HEK293 (cell line): ENCODE data around the gene NUP153.

Source experiments
- CTCF ChIA-PET: fragments of 350-600 bp; formaldehyde crosslinking; extraction: SDS; loops from one replicate; lab custom pipeline; 2021; ENCODE audit warnings: antibody characterized with exemption; lab: Yijun Ruan, JAX
- POLR2A ChIA-PET: fragments of 300-600 bp; formaldehyde crosslinking; extraction: SDS; loops from one replicate; lab custom pipeline; 2020; ENCODE audit warnings: antibody characterized with exemption, inconsistent platforms; lab: Yijun Ruan, JAX
- H3K27ac ChIP-seq: fragments of 200-500 bp; sonication (Bioruptor generic); 2 replicates; pipeline ENCODE4 v1.5.1; 2014; ENCODE audit warnings: low read depth, low read length, control low read depth, inconsistent platforms; ENCODE audit errors: extremely low read depth
- H3K36me3 ChIP-seq, 2 experiments: fragments of 200-500 bp in 1 of 2; sonication (Bioruptor generic) in 1 of 2; 1 replicate in 1 of 2; 2 replicates in 1 of 2; pipeline ENCODE4 v1.5.1; 2014 to 2017; ENCODE audit warnings: inconsistent platforms in 2 of 2, low read length in 2 of 2; ENCODE audit not compliant: control insufficient read depth in 2 of 2, insufficient read depth in 1 of 2
- H3K4me1 ChIP-seq: fragments of 200-500 bp; sonication (Bioruptor generic); 2 replicates; pipeline ENCODE4 v1.5.1; 2014; ENCODE audit warnings: mild to moderate bottlenecking, low read length, inconsistent platforms; ENCODE audit not compliant: control insufficient read depth, insufficient read depth
- H3K4me3 ChIP-seq: 2 replicates; pipeline ENCODE4 v1.5.1; 2011; ENCODE audit warnings: low read depth, mild to moderate bottlenecking, control low read depth, low read length, moderate library complexity
- H3K9me3 ChIP-seq: fragments of 200-500 bp; sonication (Bioruptor generic); 2 replicates; pipeline ENCODE4 v1.5.1; 2014; ENCODE audit warnings: low read depth, low read length, inconsistent platforms; ENCODE audit not compliant: control insufficient read depth, insufficient read depth
- HOXC10 ChIP-seq: sonication (generic); formaldehyde crosslinking; IDR thresholded peaks from 2 replicates; pipeline ENCODE4 v1.8.1; 2023; ENCODE audit warnings: mild to moderate bottlenecking, missing genetic modification reagents
- HOXD13 ChIP-seq: sonication (generic); formaldehyde crosslinking; IDR thresholded peaks from 2 replicates; pipeline ENCODE4 v1.8.0; 2022; ENCODE audit warnings: missing genetic modification reagents, borderline replicate concordance
- KLF10 ChIP-seq: fragments of 450-650 bp; IDR thresholded peaks from 2 replicates; pipeline ENCODE4 v1.5.1; 2018; ENCODE audit warnings: missing biosample characterization, mild to moderate bottlenecking, missing genetic modification characterization
- KLF8 ChIP-seq: fragments of 450-650 bp; formaldehyde crosslinking; IDR thresholded peaks from 2 replicates; pipeline ENCODE4 v1.5.1; 2016; ENCODE audit warnings: missing biosample characterization, missing genetic modification characterization
- MEIS1 ChIP-seq: sonication (generic); formaldehyde crosslinking; IDR thresholded peaks from 2 replicates; pipeline ENCODE4 v1.8.1; 2022; ENCODE audit warnings: missing genetic modification reagents, mild to moderate bottlenecking, borderline replicate concordance
- MZF1 ChIP-seq: fragments of 450-650 bp; formaldehyde crosslinking; IDR thresholded peaks from 2 replicates; pipeline ENCODE4 v1.5.1; 2017; ENCODE audit warnings: missing biosample characterization, missing genetic modification characterization, borderline replicate concordance
- REPIN1 ChIP-seq: fragments of 450-650 bp; formaldehyde crosslinking; IDR thresholded peaks from 2 replicates; pipeline ENCODE4 v1.5.1; 2017; ENCODE audit warnings: missing biosample characterization, missing genetic modification characterization, low read depth
- SALL2 ChIP-seq: fragments of 450-650 bp; formaldehyde crosslinking; IDR thresholded peaks from 2 replicates; pipeline ENCODE4 v1.5.0; 2017; ENCODE audit warnings: missing biosample characterization, mild to moderate bottlenecking, missing genetic modification characterization, borderline replicate concordance
- SCRT1 ChIP-seq: fragments of 450-650 bp; formaldehyde crosslinking; IDR thresholded peaks from 2 replicates; pipeline ENCODE4 v1.5.1; 2016; ENCODE audit warnings: missing biosample characterization, missing genetic modification characterization, borderline replicate concordance
- SCRT2 ChIP-seq: fragments of 450-650 bp; formaldehyde crosslinking; IDR thresholded peaks from 2 replicates; pipeline ENCODE4 v1.5.1; 2016; ENCODE audit warnings: missing biosample characterization, missing genetic modification characterization
- ZBTB48 ChIP-seq: fragments of 450-650 bp; formaldehyde crosslinking; IDR thresholded peaks from 2 replicates; pipeline ENCODE4 v1.5.1; 2016; ENCODE audit warnings: missing biosample characterization, missing genetic modification characterization
- ZFP37 ChIP-seq: fragments of 450-650 bp; formaldehyde crosslinking; IDR thresholded peaks from 2 replicates; pipeline ENCODE4 v1.5.1; 2016; ENCODE audit warnings: missing biosample characterization, missing genetic modification characterization
- ZIC2 ChIP-seq: fragments of 450-650 bp; formaldehyde crosslinking; IDR thresholded peaks from 2 replicates; pipeline ENCODE4 v1.5.1; 2016; ENCODE audit warnings: missing biosample characterization, missing genetic modification characterization
- ZNF140 ChIP-seq: fragments of 450-650 bp; formaldehyde crosslinking; IDR thresholded peaks from 2 replicates; pipeline ENCODE4 v1.5.1; 2016; ENCODE audit warnings: missing biosample characterization, missing genetic modification characterization
- ZNF174 ChIP-seq: fragments of 450-650 bp; formaldehyde crosslinking; IDR thresholded peaks from 2 replicates; pipeline ENCODE4 v1.5.0; 2017; ENCODE audit warnings: missing biosample characterization, mild to moderate bottlenecking, missing genetic modification characterization
- ZNF266 ChIP-seq: fragments of 450-650 bp; formaldehyde crosslinking; IDR thresholded peaks from 2 replicates; pipeline ENCODE4 v1.5.1; 2016; ENCODE audit warnings: missing biosample characterization, missing genetic modification characterization, low read depth
- ZNF404 ChIP-seq: fragments of 450-650 bp; formaldehyde crosslinking; IDR thresholded peaks from 2 replicates; pipeline ENCODE4 v1.5.1; 2017; ENCODE audit warnings: missing biosample characterization, missing genetic modification characterization
- ZNF416 ChIP-seq: fragments of 450-650 bp; formaldehyde crosslinking; IDR thresholded peaks from 2 replicates; pipeline ENCODE4 v1.5.1; 2016; ENCODE audit warnings: missing biosample characterization, missing genetic modification characterization
- ZNF48 ChIP-seq: fragments of 450-650 bp; formaldehyde crosslinking; IDR thresholded peaks from 2 replicates; pipeline ENCODE4 v1.5.1; 2016; ENCODE audit warnings: missing biosample characterization, missing genetic modification characterization
- ZNF514 ChIP-seq: fragments of 450-650 bp; formaldehyde crosslinking; IDR thresholded peaks from 2 replicates; pipeline ENCODE4 v1.5.1; 2016; ENCODE audit warnings: missing biosample characterization, missing genetic modification characterization
- ZNF549 ChIP-seq: fragments of 450-650 bp; IDR thresholded peaks from 2 replicates; pipeline ENCODE4 v1.5.1; 2018; ENCODE audit warnings: missing biosample characterization, missing genetic modification characterization, mild to moderate bottlenecking, inconsistent platforms, moderate library complexity
- ZNF571 ChIP-seq: fragments of 450-650 bp; formaldehyde crosslinking; IDR thresholded peaks from 2 replicates; pipeline ENCODE4 v1.5.0; 2017; ENCODE audit warnings: missing biosample characterization, missing genetic modification characterization
- ZNF76 ChIP-seq: fragments of 450-650 bp; formaldehyde crosslinking; IDR thresholded peaks from 2 replicates; pipeline ENCODE4; 2016; ENCODE audit warnings: low read depth, missing biosample characterization, missing genetic modification characterization, borderline replicate concordance
- ZNF843 ChIP-seq: fragments of 450-650 bp; formaldehyde crosslinking; IDR thresholded peaks from 2 replicates; pipeline ENCODE4 v1.5.1; 2016; ENCODE audit warnings: missing biosample characterization, missing genetic modification characterization
- TF ChIP-seq, protein P1 (sequence below): fragments of 450-650 bp; formaldehyde crosslinking; IDR thresholded peaks from 2 replicates; pipeline ENCODE4 v1.5.1; 2017; ENCODE audit warnings: missing biosample characterization, missing genetic modification characterization
- TF ChIP-seq, protein P2 (sequence below): fragments of 450-650 bp; formaldehyde crosslinking; IDR thresholded peaks from 2 replicates; pipeline ENCODE4 v1.5.1; 2017; ENCODE audit warnings: missing biosample characterization, missing genetic modification characterization
- TF ChIP-seq, protein P3 (sequence below): fragments of 450-650 bp; IDR thresholded peaks from 2 replicates; pipeline ENCODE4 v1.5.1; 2018; ENCODE audit warnings: missing biosample characterization, mild to moderate bottlenecking, missing genetic modification characterization
- TF ChIP-seq, protein P4 (sequence below): fragments of 450-650 bp; formaldehyde crosslinking; IDR thresholded peaks from 2 replicates; pipeline ENCODE4 v1.5.0; 2017; ENCODE audit warnings: missing biosample characterization, missing genetic modification characterization, borderline replicate concordance

The NUP153 gene

DNA sequence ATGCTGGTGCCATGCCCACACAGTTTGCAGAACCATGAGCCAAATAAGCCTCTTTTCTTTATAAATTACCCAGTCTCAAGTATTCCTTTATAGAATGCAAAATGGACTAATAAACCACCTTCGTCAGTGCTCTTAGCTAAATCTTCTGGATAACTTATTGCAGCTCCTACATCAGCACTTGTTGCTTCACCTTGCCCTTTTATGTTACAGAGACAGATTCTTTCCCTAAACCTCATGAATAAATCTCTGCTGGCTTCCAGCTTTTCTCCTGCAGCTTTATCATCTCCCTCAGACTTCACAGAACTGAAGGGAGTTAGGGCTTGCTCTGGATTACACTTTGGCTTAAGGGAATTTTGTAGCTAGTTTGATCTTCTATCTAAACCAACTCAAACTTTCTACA lies 22.6 kb downstream of the NUP153 start:
- H3K36me3 ChIP-seq, result peaks cover 29 to 69% of the 10 kb centered on the region in 2 experiments
- H3K9me3 ChIP-seq, result no peaks in the 10 kb centered on the region
- no peak overlapping the region for H3K27ac ChIP-seq
- POLR2A ChIA-PET, result interaction anchor here (1.1 to 1.2 kb wide), 2 partner anchors 23 to 84 kb away, joined by 3 to 8 read pairs; partner anchors contain the start of genes FAM8A1 and NUP153
- TF ChIP-seq ZNF140 (tag by site-specific recombination), result no peak
- TF ChIP-seq, protein P1, sequence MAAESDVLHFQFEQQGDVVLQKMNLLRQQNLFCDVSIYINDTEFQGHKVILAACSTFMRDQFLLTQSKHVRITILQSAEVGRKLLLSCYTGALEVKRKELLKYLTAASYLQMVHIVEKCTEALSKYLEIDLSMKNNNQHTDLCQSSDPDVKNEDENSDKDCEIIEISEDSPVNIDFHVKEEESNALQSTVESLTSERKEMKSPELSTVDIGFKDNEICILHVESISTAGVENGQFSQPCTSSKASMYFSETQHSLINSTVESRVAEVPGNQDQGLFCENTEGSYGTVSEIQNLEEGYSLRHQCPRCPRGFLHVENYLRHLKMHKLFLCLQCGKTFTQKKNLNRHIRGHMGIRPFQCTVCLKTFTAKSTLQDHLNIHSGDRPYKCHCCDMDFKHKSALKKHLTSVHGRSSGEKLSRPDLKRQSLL (tag by site-specific recombination), result no peak
- peak; percentile 87 for TF ChIP-seq SCRT2 (tag by site-specific recombination)
- no peak for TF ChIP-seq ZNF174 (tag by site-specific recombination)
- TF ChIP-seq KLF10 (tag by site-specific recombination), result no peak
- no peak for TF ChIP-seq ZNF843 (tag by site-specific recombination)
- no peak for TF ChIP-seq ZNF48 (tag by site-specific recombination)
- TF ChIP-seq SCRT1, result 0 out of 2 replicates have a peak, but pooled peaks have one; percentile 18
- TF ChIP-seq ZNF416, result no peak
- H3K4me3 ChIP-seq, result no peak overlapping the region
- CTCF ChIA-PET, result no interaction called here
- no peaks in the 10 kb centered on the region for H3K4me1 ChIP-seq

DNA sequence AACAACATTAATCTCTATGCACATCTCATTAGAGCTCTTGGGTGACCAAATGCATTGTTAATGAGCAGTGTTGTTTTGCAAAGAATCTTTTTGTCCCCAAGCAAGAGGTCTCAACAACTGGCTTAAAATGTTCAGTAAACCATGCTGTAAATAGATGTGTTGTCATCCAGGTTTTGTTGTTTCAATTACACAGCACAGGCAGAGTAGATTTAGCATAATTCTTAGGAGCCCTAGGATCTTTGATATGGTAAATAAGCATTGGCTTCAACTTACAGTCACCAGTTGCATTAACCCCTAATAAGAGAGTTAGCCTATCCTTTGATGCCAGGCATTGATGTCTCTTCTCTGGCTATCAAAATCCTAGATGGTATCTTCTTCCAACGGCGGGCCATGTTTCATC lies 23.3 kb downstream of the NUP153 start:
- CTCF ChIA-PET, result no interaction called here
- TF ChIP-seq, protein P2, sequence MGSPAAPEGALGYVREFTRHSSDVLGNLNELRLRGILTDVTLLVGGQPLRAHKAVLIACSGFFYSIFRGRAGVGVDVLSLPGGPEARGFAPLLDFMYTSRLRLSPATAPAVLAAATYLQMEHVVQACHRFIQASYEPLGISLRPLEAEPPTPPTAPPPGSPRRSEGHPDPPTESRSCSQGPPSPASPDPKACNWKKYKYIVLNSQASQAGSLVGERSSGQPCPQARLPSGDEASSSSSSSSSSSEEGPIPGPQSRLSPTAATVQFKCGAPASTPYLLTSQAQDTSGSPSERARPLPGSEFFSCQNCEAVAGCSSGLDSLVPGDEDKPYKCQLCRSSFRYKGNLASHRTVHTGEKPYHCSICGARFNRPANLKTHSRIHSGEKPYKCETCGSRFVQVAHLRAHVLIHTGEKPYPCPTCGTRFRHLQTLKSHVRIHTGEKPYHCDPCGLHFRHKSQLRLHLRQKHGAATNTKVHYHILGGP (tag by site-specific recombination), result no peak
- TF ChIP-seq ZNF549 (tag by site-specific recombination), result no peak
- no peak for TF ChIP-seq MEIS1
- TF ChIP-seq HOXD13, result no peak
- TF ChIP-seq ZIC2, result no peak
- no peak for TF ChIP-seq ZNF140 (tag by site-specific recombination)
- TF ChIP-seq, protein P3, sequence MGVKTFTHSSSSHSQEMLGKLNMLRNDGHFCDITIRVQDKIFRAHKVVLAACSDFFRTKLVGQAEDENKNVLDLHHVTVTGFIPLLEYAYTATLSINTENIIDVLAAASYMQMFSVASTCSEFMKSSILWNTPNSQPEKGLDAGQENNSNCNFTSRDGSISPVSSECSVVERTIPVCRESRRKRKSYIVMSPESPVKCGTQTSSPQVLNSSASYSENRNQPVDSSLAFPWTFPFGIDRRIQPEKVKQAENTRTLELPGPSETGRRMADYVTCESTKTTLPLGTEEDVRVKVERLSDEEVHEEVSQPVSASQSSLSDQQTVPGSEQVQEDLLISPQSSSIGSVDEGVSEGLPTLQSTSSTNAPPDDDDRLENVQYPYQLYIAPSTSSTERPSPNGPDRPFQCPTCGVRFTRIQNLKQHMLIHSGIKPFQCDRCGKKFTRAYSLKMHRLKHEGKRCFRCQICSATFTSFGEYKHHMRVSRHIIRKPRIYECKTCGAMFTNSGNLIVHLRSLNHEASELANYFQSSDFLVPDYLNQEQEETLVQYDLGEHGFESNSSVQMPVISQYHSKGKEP, result no peak
- no peak overlapping the region for H3K27ac ChIP-seq
- no peaks in the 10 kb centered on the region for H3K4me1 ChIP-seq
- peaks cover 30 to 66% of the 10 kb centered on the region in 2 experiments for H3K36me3 ChIP-seq
- no peak overlapping the region for H3K4me3 ChIP-seq
- POLR2A ChIA-PET, result interaction anchor here (1.1 kb wide), 1 partner anchor 83 kb away, joined by 3 read pairs; the partner anchor contains the start of gene FAM8A1
- H3K9me3 ChIP-seq, result no peaks in the 10 kb centered on the region

DNA sequence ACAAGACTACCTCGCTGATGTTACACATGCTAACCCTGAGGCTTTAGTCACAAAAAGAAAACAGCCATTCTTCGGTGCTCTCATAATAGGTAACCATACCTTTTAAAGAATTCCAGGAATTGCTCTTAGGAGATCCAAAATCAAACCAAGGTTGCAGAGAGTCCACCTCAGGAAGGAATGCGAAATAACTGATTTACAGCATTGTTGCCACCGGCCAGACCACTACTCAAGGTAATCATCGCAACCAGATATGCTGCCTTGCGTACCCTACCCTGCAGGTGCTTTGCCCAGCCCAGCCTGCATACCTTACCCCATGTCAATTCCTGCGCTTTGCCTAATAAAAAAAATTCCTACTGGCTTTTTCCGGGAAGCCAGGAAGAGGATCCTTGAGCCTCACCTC lies 27.0 kb downstream of the NUP153 start:
- TF ChIP-seq REPIN1 (no peak), KLF8 (tag by site-specific recombination) (no peak), MZF1 (no peak), SALL2 (tag by site-specific recombination) (no peak), ZFP37 (tag by site-specific recombination) (no peak), ZNF514 (tag by site-specific recombination) (no peak), ZNF266 (tag by site-specific recombination) (no peak), HOXC10 (CRISPR knock-in tag) (no peak), HOXD13 (no peak), ZNF571 (tag by site-specific recombination) (no peak), ZBTB48 (tag by site-specific recombination) (no peak), ZNF404 (no peak), ZNF76 (tag by site-specific recombination) (no peak)
- TF ChIP-seq, protein P4, sequence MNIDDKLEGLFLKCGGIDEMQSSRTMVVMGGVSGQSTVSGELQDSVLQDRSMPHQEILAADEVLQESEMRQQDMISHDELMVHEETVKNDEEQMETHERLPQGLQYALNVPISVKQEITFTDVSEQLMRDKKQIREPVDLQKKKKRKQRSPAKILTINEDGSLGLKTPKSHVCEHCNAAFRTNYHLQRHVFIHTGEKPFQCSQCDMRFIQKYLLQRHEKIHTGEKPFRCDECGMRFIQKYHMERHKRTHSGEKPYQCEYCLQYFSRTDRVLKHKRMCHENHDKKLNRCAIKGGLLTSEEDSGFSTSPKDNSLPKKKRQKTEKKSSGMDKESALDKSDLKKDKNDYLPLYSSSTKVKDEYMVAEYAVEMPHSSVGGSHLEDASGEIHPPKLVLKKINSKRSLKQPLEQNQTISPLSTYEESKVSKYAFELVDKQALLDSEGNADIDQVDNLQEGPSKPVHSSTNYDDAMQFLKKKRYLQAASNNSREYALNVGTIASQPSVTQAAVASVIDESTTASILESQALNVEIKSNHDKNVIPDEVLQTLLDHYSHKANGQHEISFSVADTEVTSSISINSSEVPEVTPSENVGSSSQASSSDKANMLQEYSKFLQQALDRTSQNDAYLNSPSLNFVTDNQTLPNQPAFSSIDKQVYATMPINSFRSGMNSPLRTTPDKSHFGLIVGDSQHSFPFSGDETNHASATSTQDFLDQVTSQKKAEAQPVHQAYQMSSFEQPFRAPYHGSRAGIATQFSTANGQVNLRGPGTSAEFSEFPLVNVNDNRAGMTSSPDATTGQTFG, result no peak
- TF ChIP-seq, all 188 proteins: peak for 0
- no peak overlapping the region for H3K4me3 ChIP-seq
- peaks cover 19 to 57% of the 10 kb centered on the region in 2 experiments; a peak in 2 of 3 replicates for H3K36me3 ChIP-seq
- no peaks in the 10 kb centered on the region for H3K4me1 ChIP-seq
- no peak overlapping the region for H3K27ac ChIP-seq
- no peaks in the 10 kb centered on the region for H3K9me3 ChIP-seq
- ChIA-PET CTCF (no interaction called here), POLR2A (no interaction called here)
